HepG2 (cell line): ENCODE results near the gene TESK1. TPM values are rescaled to one million over a fixed set of nuclear protein-coding genes. Genes with fewer than 3 reads are reported as not detected.

ENCODE experiments used
- DMAP1 ChIP-seq: IDR thresholded peaks from 2 replicates; pipeline ENCODE4 v1.6.1; 2016
- ELF1 ChIP-seq: sonication (generic); formaldehyde crosslinking; IDR thresholded peaks from 2 replicates; pipeline ENCODE4 v1.4.0; 2020; ENCODE audit warnings: missing genetic modification reagents
- EZH2 ChIP-seq: conservative IDR thresholded peaks from 2 replicates; pipeline ENCODE4 v1.6.1; 2012; ENCODE audit warnings: mild to moderate bottlenecking, low read depth, low read length, moderate library complexity
- FOXP4 ChIP-seq: sonication (generic); formaldehyde crosslinking; IDR thresholded peaks from 2 replicates; pipeline ENCODE4 v1.4.0; 2020; ENCODE audit warnings: missing genetic modification reagents
- HMGA1 ChIP-seq: sonication (generic); formaldehyde crosslinking; conservative IDR thresholded peaks from 2 replicates; pipeline ENCODE4 v1.4.0; 2020; ENCODE audit warnings: missing genetic modification reagents
- HNF1A ChIP-seq, 2 experiments: sonication (generic) in 1 of 2; formaldehyde crosslinking in 1 of 2; IDR thresholded peaks; 2 replicates each; pipeline versions ENCODE4 v1.4.0 to v1.6.1; 2016 to 2020; ENCODE audit warnings: borderline replicate concordance in 1 of 2, low read depth in 1 of 2, mild to moderate bottlenecking in 1 of 2, missing genetic modification reagents in 1 of 2
- KDM1A ChIP-seq: IDR thresholded peaks from 2 replicates; pipeline ENCODE4 v1.6.1; 2016; ENCODE audit warnings: missing compliant biosample characterization
- NR0B2 ChIP-seq: sonication (generic); formaldehyde crosslinking; IDR thresholded peaks from 2 replicates; pipeline ENCODE4 v1.4.0; 2020; ENCODE audit warnings: mild to moderate bottlenecking, missing genetic modification reagents
- PRDM15 ChIP-seq: sonication (generic); formaldehyde crosslinking; IDR thresholded peaks from 2 replicates; pipeline ENCODE4 v1.4.0; 2020; ENCODE audit warnings: missing genetic modification reagents
- THAP7 ChIP-seq: sonication (generic); formaldehyde crosslinking; IDR thresholded peaks from 2 replicates; pipeline ENCODE4 v1.8.1; 2023; ENCODE audit warnings: mild to moderate bottlenecking, missing genetic modification reagents
- ZNF224 ChIP-seq: sonication (generic); formaldehyde crosslinking; IDR thresholded peaks from 2 replicates; pipeline ENCODE4 v1.5.0; 2020; ENCODE audit warnings: mild to moderate bottlenecking, missing genetic modification reagents
- ZNF331 ChIP-seq: sonication (generic); formaldehyde crosslinking; IDR thresholded peaks from 2 replicates; pipeline ENCODE4 v1.4.0; 2020; ENCODE audit warnings: missing genetic modification reagents
- ZNF562 ChIP-seq: sonication (generic); formaldehyde crosslinking; IDR thresholded peaks from 2 replicates; pipeline ENCODE4 v1.8.0; 2022; ENCODE audit warnings: missing genetic modification reagents, borderline replicate concordance
- ZNF597 ChIP-seq: sonication (generic); formaldehyde crosslinking; IDR thresholded peaks from 2 replicates; pipeline ENCODE4 v1.5.0; 2020; ENCODE audit warnings: missing genetic modification reagents
- ZNF772 ChIP-seq: sonication (generic); formaldehyde crosslinking; IDR thresholded peaks from 2 replicates; pipeline ENCODE4 v1.5.0; 2020; ENCODE audit warnings: mild to moderate bottlenecking, missing genetic modification reagents
- ZSCAN9 ChIP-seq: IDR thresholded peaks from 2 replicates; pipeline ENCODE4 v1.6.1; 2016; ENCODE audit warnings: borderline replicate concordance
- polyA plus RNA-seq, 8 experiments: library from polyadenylated mRNA; depleted of rRNA in 3 of 8; stranded (reverse) in 7 of 8; unstranded in 1 of 8; fragments of >200 nt; fragmentation: Illumina TruSeq in 4 of 8; extraction: Trizol in 4 of 8; gene quantifications; 2 replicates each; pipeline versions ENCODE4 v1.2.1 to v1.2.3, GENCODE V29; 2011 to 2016; ENCODE audit warnings: low read depth in 4 of 8, missing spikeins in 1 of 8, mixed read lengths in 1 of 8; ENCODE audit not compliant: insufficient read depth in 1 of 8
- total RNA-seq, 5 experiments: library from RNA; depleted of rRNA; stranded (reverse); fragments of >200 nt; fragmentation: Illumina TruSeq; extraction: Trizol; gene quantifications; 2 replicates each; pipeline ENCODE4 v1.2.3, GENCODE V29; 2016; ENCODE audit warnings: low read depth in 1 of 5

Gene TESK1
- total and polyA plus RNA-seq, 2 of the 13 experiments (the other 11 are each of a cell fraction or from before 2014, with no cell fraction given) = 7.3 to 13.6 TPM

- TF ChIP-seq HNF1A (IDR thresholded peaks at IDR 0.05; ENCODE audit: low read depth) = 0 out of 2 replicates have a peak, but pooled peaks have one; percentile 11
- peak; percentile 76; the same call in 1 of the 2 replicates for TF ChIP-seq HNF1A (CRISPR knock-in tag; IDR thresholded peaks at IDR 0.05; ENCODE audit: borderline replicate concordance)
- TF ChIP-seq PRDM15 (CRISPR knock-in tag) = no peak
- TF ChIP-seq ZSCAN9 (CRISPR knock-in tag) = peak; percentile 80
- no peak for TF ChIP-seq HMGA1 (CRISPR knock-in tag)
- peak; percentile 40; the same call in 1 of the 2 replicates for TF ChIP-seq FOXP4
- peak; percentile 91 for TF ChIP-seq DMAP1 (CRISPR knock-in tag)
- TF ChIP-seq ZNF597 (CRISPR knock-in tag) = no peak
- peak; percentile 88; the same call in 1 of the 2 replicates for TF ChIP-seq THAP7 (CRISPR knock-in tag)
- no peak for TF ChIP-seq EZH2
- peak; percentile 62; the same call in 1 of the 2 replicates for TF ChIP-seq ZNF331 (CRISPR knock-in tag)
- TF ChIP-seq ZNF224 (CRISPR knock-in tag) = no peak
- peak; percentile 98 for TF ChIP-seq ELF1 (CRISPR knock-in tag)
- TF ChIP-seq ZNF562 = no peak
- peak; percentile 53; the same call in 1 of the 2 replicates for TF ChIP-seq NR0B2 (CRISPR knock-in tag)
- peak; percentile 42; the same call in 1 of the 2 replicates for TF ChIP-seq ZNF772 (CRISPR knock-in tag)
- no peak for TF ChIP-seq KDM1A (CRISPR knock-in tag)
These were observed 980 bp upstream of the TESK1 start (continued) for GRCh38 chr9:35603986-35604577.
